HepG2 (cell line): ENCODE results near the gene ADAMTSL3. TPM values are rescaled to one million over a fixed set of nuclear protein-coding genes. Genes with fewer than 3 reads are reported as not detected.
A peak's percentile ranks its signal among the peaks of the same experiment; 100 is the strongest.

Experiments
- ATAC-seq: fragments of 200-7000 bp; cut with Tn5 transposase; 3 replicates; pipeline ENCODE4 v1.9.1; 2020; ENCODE audit warnings: mild to moderate bottlenecking, moderate library complexity
- BruUV-seq: library from RNA; stranded (reverse); fragments of 400-500 nt; replicated peaks from 2 replicates; lab custom pipeline; 2021; lab: Mats Ljungman, UMichigan
- CTCF ChIA-PET: fragments of 300-600 bp; formaldehyde crosslinking; extraction: SDS; loops from one replicate; lab custom pipeline; 2021; ENCODE audit warnings: low total read pairs, inconsistent platforms, low intra/inter-chr PET ratio; lab: Yijun Ruan, JAX
- POLR2A ChIA-PET: fragments of 350-600 bp; sonication (Branson Sonifier 250); formaldehyde crosslinking; loops from one replicate; lab custom pipeline; 2020; ENCODE audit warnings: antibody characterized with exemption, inconsistent platforms; lab: Yijun Ruan, JAX
- DNase-seq: peaks from one replicate; pipeline ENCODE4 v3.0.0-alpha.2; 2015; ENCODE audit warnings: low spot score
- FAIRE-seq: peaks from 3 replicates; lab custom pipeline; 2011; peaks lifted over from hg19 to GRCh38; lab: Jason Lieb, UNC
- H2AFZ ChIP-seq: one replicate; pipeline ENCODE4 v1.6.1; 2011; ENCODE audit warnings: low read length, inconsistent platforms
- H3K27ac ChIP-seq: fragments of 300-600 bp; 3 replicates; pipeline ENCODE4 v1.8.0; 2011; ENCODE audit warnings: mixed run types, mild to moderate bottlenecking, mixed read lengths, low read length, inconsistent platforms; ENCODE audit not compliant: insufficient read depth; ENCODE audit errors: extremely low read length
- H3K27me3 ChIP-seq, 2 experiments: fragments of 200-600 bp in 1 of 2; 2 replicates in 1 of 2; 3 replicates in 1 of 2; pipeline versions ENCODE4 v1.6.0 to v1.8.0; 2011; ENCODE audit warnings: low read length in 2 of 2, mild to moderate bottlenecking in 2 of 2, moderate library complexity in 2 of 2, inconsistent platforms in 1 of 2; ENCODE audit not compliant: insufficient read depth in 2 of 2, control insufficient read depth in 1 of 2
- H3K36me3 ChIP-seq, 2 experiments: fragments of 200-600 bp in 1 of 2; replicated peaks in 1 of 2; 2 replicates in 1 of 2; 3 replicates in 1 of 2; pipeline versions ENCODE4 v1.5.1 to v1.8.0; 2011; ENCODE audit warnings: low read length in 2 of 2, inconsistent platforms in 1 of 2; ENCODE audit not compliant: insufficient read depth in 2 of 2, control insufficient read depth in 1 of 2
- H3K4me1 ChIP-seq: 2 replicates; pipeline ENCODE4 v1.5.1; 2012; ENCODE audit warnings: low read length, inconsistent platforms; ENCODE audit not compliant: insufficient read depth
- H3K4me2 ChIP-seq: 2 replicates; pipeline ENCODE4 v1.6.0; 2011; ENCODE audit warnings: low read depth, low read length, inconsistent platforms
- H3K4me3 ChIP-seq, 3 experiments: fragments of 200-600 bp in 1 of 3; sonication (generic), shearing (Covaris generic) in 1 of 3; replicated peaks in 1 of 3; 2 replicates each; pipeline ENCODE4 v1.5.1; 2011 to 2016; ENCODE audit warnings: low read length in 3 of 3, inconsistent platforms in 2 of 3, low read depth in 2 of 3, mild to moderate bottlenecking in 2 of 3, control low read depth in 1 of 3, mixed read lengths in 1 of 3; ENCODE audit not compliant: insufficient read depth in 1 of 3
- H3K79me2 ChIP-seq: one replicate; pipeline ENCODE4 v1.6.1; 2011; ENCODE audit warnings: low read length, inconsistent platforms; ENCODE audit not compliant: insufficient read depth
- H3K9ac ChIP-seq: 2 replicates; pipeline ENCODE4 v1.6.0; 2011; ENCODE audit warnings: mild to moderate bottlenecking, low read depth, low read length, inconsistent platforms; ENCODE audit not compliant: insufficient read depth
- H3K9me3 ChIP-seq: 2 replicates; pipeline ENCODE4 v1.5.1; 2012; ENCODE audit warnings: mild to moderate bottlenecking, low read length
- H4K20me1 ChIP-seq: 2 replicates; pipeline ENCODE4 v1.6.0; 2011; ENCODE audit warnings: inconsistent platforms, mild to moderate bottlenecking, low read length, moderate library complexity; ENCODE audit not compliant: insufficient read depth
- CENPT ChIP-seq: sonication (generic); formaldehyde crosslinking; IDR thresholded peaks from 2 replicates; pipeline ENCODE4 v1.8.0; 2022; ENCODE audit warnings: low read depth, mild to moderate bottlenecking, moderate library complexity, missing genetic modification reagents
- CTCF ChIP-seq: sonication (generic); formaldehyde crosslinking; IDR thresholded peaks from 2 replicates; pipeline ENCODE4 v1.5.0; 2020; ENCODE audit warnings: mild to moderate bottlenecking, missing genetic modification reagents, moderate library complexity
- DMAP1 ChIP-seq: IDR thresholded peaks from 2 replicates; pipeline ENCODE4 v1.6.1; 2016
- MATR3 ChIP-seq: sonication (generic); formaldehyde crosslinking; IDR thresholded peaks from 2 replicates; pipeline ENCODE4 v1.4.0; 2020; ENCODE audit warnings: missing genetic modification reagents
- RBAK ChIP-seq: sonication (generic); formaldehyde crosslinking; IDR thresholded peaks from 2 replicates; pipeline ENCODE4 v1.5.1; 2020; ENCODE audit warnings: mild to moderate bottlenecking, missing genetic modification reagents
- STAG1 ChIP-seq: sonication (generic); formaldehyde crosslinking; IDR thresholded peaks from 2 replicates; pipeline ENCODE4 v1.4.0; 2020; ENCODE audit warnings: missing genetic modification reagents
- STAT5B ChIP-seq: sonication (generic); formaldehyde crosslinking; IDR thresholded peaks from 2 replicates; pipeline ENCODE4 v1.4.0; 2020; ENCODE audit warnings: missing genetic modification reagents
- XBP1 ChIP-seq: sonication (generic); formaldehyde crosslinking; IDR thresholded peaks from 2 replicates; pipeline ENCODE4 v1.5.0; 2020; ENCODE audit warnings: missing genetic modification reagents
- ZNF232 ChIP-seq: sonication (generic); formaldehyde crosslinking; IDR thresholded peaks from 2 replicates; pipeline ENCODE4 v1.4.0; 2020; ENCODE audit warnings: missing genetic modification reagents, borderline replicate concordance
- ZNF513 ChIP-seq: sonication (generic); formaldehyde crosslinking; conservative IDR thresholded peaks from 2 replicates; pipeline ENCODE4 v1.5.0; 2020; ENCODE audit warnings: missing genetic modification reagents
- WGBS: methylation state at CpG from one replicate; pipeline ENCODE4 v1.1.6; 2017; ENCODE audit warnings: low lambda C conversion rate; 5-methylcytosine and 5-hydroxymethylcytosine counted together
- in situ Hi-C: cut with HindIII; loops from 2 replicates; pipeline ENCODE4 v1.10.0; 2017; ENCODE audit warnings: low pct_unique_long_range_greater_than_20kb; ENCODE audit not compliant: extremely low pct_ligation_motif_present
- intact Hi-C: fragments of 100-400 bp; cut with micrococcal nuclease; formaldehyde crosslinking; loops from one replicate; pipeline ENCODE4 v1.10.0; 2022; ENCODE audit not compliant: unreplicated experiment
- polyA plus RNA-seq, 8 experiments: library from polyadenylated mRNA; depleted of rRNA in 3 of 8; stranded (reverse) in 7 of 8; unstranded in 1 of 8; fragments of >200 nt; fragmentation: Illumina TruSeq in 4 of 8; extraction: Trizol in 4 of 8; gene quantifications; 2 replicates each; pipeline versions ENCODE4 v1.2.1 to v1.2.3, GENCODE V29; 2011 to 2016; ENCODE audit warnings: low read depth in 4 of 8, missing spikeins in 1 of 8, mixed read lengths in 1 of 8; ENCODE audit not compliant: insufficient read depth in 1 of 8
- total RNA-seq, 5 experiments: library from RNA; depleted of rRNA; stranded (reverse); fragments of >200 nt; fragmentation: Illumina TruSeq; extraction: Trizol; gene quantifications; 2 replicates each; pipeline ENCODE4 v1.2.3, GENCODE V29; 2016; ENCODE audit warnings: low read depth in 1 of 5
- TF ChIP-seq, protein P1 (sequence below): IDR thresholded peaks from 2 replicates; pipeline ENCODE4 v1.6.1; 2016; ENCODE audit warnings: missing biosample characterization, missing genetic modification reagents, low read depth
- TF ChIP-seq, protein P2 (sequence below): sonication (generic); formaldehyde crosslinking; IDR thresholded peaks from 2 replicates; pipeline ENCODE4 v1.8.1; 2023; ENCODE audit warnings: missing genetic modification reagents, mild to moderate bottlenecking, borderline replicate concordance
- TF ChIP-seq, protein P3 (sequence below): sonication (generic); formaldehyde crosslinking; IDR thresholded peaks from 2 replicates; pipeline ENCODE4 v1.4.0; 2020; ENCODE audit warnings: mild to moderate bottlenecking, missing genetic modification reagents

The ADAMTSL3 gene
- total and polyA plus RNA-seq, 2 of the 13 experiments (the other 11 are each of a cell fraction or from before 2014, with no cell fraction given) = 0.04 to 0.09 TPM

DNA sequence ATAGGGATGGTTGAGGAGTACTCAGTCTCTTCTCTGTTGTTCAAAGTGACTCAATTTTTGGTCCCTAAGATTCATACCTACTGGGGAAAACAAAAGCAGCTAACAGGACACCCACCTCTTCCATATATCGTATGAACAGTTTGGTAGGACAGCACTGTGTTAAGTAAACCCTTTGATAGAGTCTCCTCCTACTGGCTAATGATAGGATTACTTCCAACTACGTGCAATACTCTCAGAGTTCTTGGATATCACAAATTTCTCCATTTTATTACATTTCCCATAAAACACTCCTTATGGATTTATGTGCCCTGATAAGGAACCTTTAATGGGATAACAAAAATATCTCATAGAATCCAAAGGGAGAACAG, 381.5 kb downstream of the ADAMTSL3 start:
- H3K9me3 ChIP-seq = no peaks in the 10 kb centered on the region
- no peak overlapping the region for H3K9ac ChIP-seq
- H2AFZ ChIP-seq = no peak overlapping the region
- no peak overlapping the region for H3K27ac ChIP-seq
- H3K27me3 ChIP-seq = no peaks in the 10 kb centered on the region
- CTCF ChIA-PET = interaction anchor here (1.3 to 1.6 kb wide), 2 partner anchors 301 to 470 kb away, joined by 3 to 8 read pairs; no protein-coding TSS in a partner anchor
- peak; percentile 50 for TF ChIP-seq CTCF (CRISPR knock-in tag)
- TF ChIP-seq DMAP1 (CRISPR knock-in tag) = no peak
- TF ChIP-seq STAG1 (CRISPR knock-in tag) = peak; percentile 25
- FAIRE-seq (peak; percentile 48), DNase-seq (peak; percentile 6), ATAC-seq (peak; percentile 78)
- no peak overlapping the region for H3K4me3 ChIP-seq
- intact Hi-C loops = no loop called here
- WGBS = 3% methylated on average over 2 of the region's 2 CpGs
- no peaks in the 10 kb centered on the region for H3K36me3 ChIP-seq
- no peaks in the 10 kb centered on the region for H3K79me2 ChIP-seq
- H3K4me1 ChIP-seq = no peaks in the 10 kb centered on the region
- H4K20me1 ChIP-seq = no peaks in the 10 kb centered on the region
- H3K4me2 ChIP-seq = no peak overlapping the region
- POLR2A ChIA-PET = no interaction called here
- no TSS peak for BruUV-seq
- in situ Hi-C loops = loop anchor here (25.0 kb wide), 1 partner anchor 473 kb away; no protein-coding TSS in a partner anchor

GRCh38 chr15:84037301-84037700, 383.4 kb downstream of the ADAMTSL3 start:
- no peak for FAIRE-seq
- H3K36me3 ChIP-seq = no peaks in the 10 kb centered on the region
- no peak overlapping the region for H3K27ac ChIP-seq
- H3K9ac ChIP-seq = no peak overlapping the region
- H2AFZ ChIP-seq = no peak overlapping the region
- no peaks in the 10 kb centered on the region for H3K27me3 ChIP-seq
- BruUV-seq = no TSS peak
- DNase-seq = no peak
- no peaks in the 10 kb centered on the region for H4K20me1 ChIP-seq
- no peak for ATAC-seq
- ChIA-PET POLR2A (no interaction called here), CTCF (no interaction called here)
- H3K4me3 ChIP-seq = no peak overlapping the region
- no peaks in the 10 kb centered on the region for H3K9me3 ChIP-seq
- in situ Hi-C loops = loop anchor here (25.0 kb wide), 1 partner anchor 475 kb away; no protein-coding TSS in a partner anchor
- no peaks in the 10 kb centered on the region for H3K4me1 ChIP-seq
- H3K4me2 ChIP-seq = no peak overlapping the region
- intact Hi-C loops = no loop called here
- no peaks in the 10 kb centered on the region for H3K79me2 ChIP-seq
- TF ChIP-seq ZNF232 (no peak), MATR3 (CRISPR knock-in tag) (no peak), CENPT (CRISPR knock-in tag) (no peak), XBP1 (no peak), ZNF513 (CRISPR knock-in tag) (no peak), STAT5B (CRISPR knock-in tag) (no peak), RBAK (no peak)
- TF ChIP-seq, protein P1, sequence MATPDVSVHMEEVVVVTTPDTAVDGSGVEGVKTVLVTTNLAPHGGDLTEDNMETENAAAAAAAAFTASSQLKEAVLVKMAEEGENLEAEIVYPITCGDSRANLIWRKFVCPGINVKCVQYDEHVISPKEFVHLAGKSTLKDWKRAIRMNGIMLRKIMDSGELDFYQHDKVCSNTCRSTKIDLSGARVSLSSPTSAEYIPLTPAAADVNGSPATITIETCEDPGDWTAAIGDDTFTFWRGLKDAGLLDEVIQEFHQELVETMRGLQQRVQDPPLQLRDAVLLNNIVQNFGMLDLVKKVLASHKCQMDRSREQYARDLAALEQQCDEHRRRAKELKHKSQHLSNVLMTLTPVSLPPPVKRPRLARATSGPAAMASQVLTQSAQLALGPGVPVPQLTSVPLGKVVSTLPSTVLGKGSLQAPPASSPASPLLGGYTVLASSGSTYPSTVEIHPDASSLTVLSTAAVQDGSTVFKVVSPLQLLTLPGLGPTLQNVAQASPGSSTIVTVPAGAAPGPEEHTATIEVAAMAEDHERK (CRISPR knock-in tag) = no peak
- TF ChIP-seq, protein P2, sequence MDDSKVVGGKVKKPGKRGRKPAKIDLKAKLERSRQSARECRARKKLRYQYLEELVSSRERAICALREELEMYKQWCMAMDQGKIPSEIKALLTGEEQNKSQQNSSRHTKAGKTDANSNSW (CRISPR knock-in tag) = no peak
- TF ChIP-seq, protein P3, sequence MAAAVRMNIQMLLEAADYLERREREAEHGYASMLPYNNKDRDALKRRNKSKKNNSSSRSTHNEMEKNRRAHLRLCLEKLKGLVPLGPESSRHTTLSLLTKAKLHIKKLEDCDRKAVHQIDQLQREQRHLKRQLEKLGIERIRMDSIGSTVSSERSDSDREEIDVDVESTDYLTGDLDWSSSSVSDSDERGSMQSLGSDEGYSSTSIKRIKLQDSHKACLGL = no peak
